GM12878 (cell line): ENCODE measurements around the gene NMT1. TPM values are rescaled to one million over a fixed set of nuclear protein-coding genes. Genes with fewer than 3 reads are reported as not detected.

ENCODE experiments used
- ATAC-seq: fragments of 200-7000 bp; cut with Tn5 transposase; 3 replicates; pipeline ENCODE4 v1.9.1; 2020; ENCODE audit warnings: mild to moderate bottlenecking, moderate library complexity
- BruUV-seq: library from RNA; stranded (reverse); fragments of 400-500 nt; replicated peaks from 2 replicates; lab custom pipeline; 2021; lab: Mats Ljungman, UMichigan
- CTCF ChIA-PET: fragments of 300-600 bp; sonication (Branson Sonifier 250); formaldehyde crosslinking; extraction: SDS; loops from one replicate; lab custom pipeline; 2021; ENCODE audit warnings: inconsistent platforms; lab: Yijun Ruan, JAX
- POLR2A ChIA-PET: fragments of 350-600 bp; formaldehyde crosslinking; extraction: SDS; loops from one replicate; lab custom pipeline; 2021; ENCODE audit warnings: inconsistent platforms; lab: Charles Lee
- RAD21 ChIA-PET: fragments of 300-600 bp; sonication (Branson Sonifier 250); formaldehyde crosslinking; loops from one replicate; lab custom pipeline; 2023; ENCODE audit warnings: antibody characterized with exemption; ENCODE audit not compliant: unreplicated experiment; lab: Charles Lee
- SMC1A ChIA-PET: fragments of 300-600 bp; sonication (Branson Sonifier 250); formaldehyde crosslinking; loops from one replicate; lab custom pipeline; 2023; ENCODE audit not compliant: unreplicated experiment, uncharacterized antibody; lab: Charles Lee
- DNase-seq: peaks from one replicate; pipeline ENCODE4 v3.0.0-alpha.2; 2011; ENCODE audit warnings: low read depth, low spot score
- FAIRE-seq: peaks from 3 replicates; lab custom pipeline; 2011; peaks lifted over from hg19 to GRCh38; lab: Jason Lieb, UNC
- H2AFZ ChIP-seq: 2 replicates; pipeline ENCODE4 v1.6.0; 2011; ENCODE audit warnings: low read depth, low read length, control low read depth; ENCODE audit not compliant: control insufficient read depth
- H3K27ac ChIP-seq: 2 replicates; pipeline ENCODE4 v1.5.1; 2011; ENCODE audit warnings: control low read depth; ENCODE audit not compliant: control insufficient read depth, insufficient read depth
- H3K27me3 ChIP-seq, 2 experiments: replicated peaks in 1 of 2; 2 replicates each; pipeline versions ENCODE4 v1.6.0 to v1.6.1; 2011; ENCODE audit warnings: low read length in 1 of 2; ENCODE audit not compliant: control insufficient read depth in 2 of 2, insufficient read depth in 2 of 2
- H3K36me3 ChIP-seq, 2 experiments: 2 replicates each; pipeline ENCODE4 v1.5.1; 2011; ENCODE audit warnings: low read length in 1 of 2; ENCODE audit not compliant: control insufficient read depth in 2 of 2, insufficient read depth in 2 of 2
- H3K4me1 ChIP-seq: 2 replicates; pipeline ENCODE4 v1.6.1; 2011; ENCODE audit warnings: mild to moderate bottlenecking, low read length, moderate library complexity, mixed read lengths; ENCODE audit not compliant: control insufficient read depth, insufficient read depth
- H3K4me2 ChIP-seq: 2 replicates; pipeline ENCODE4 v1.6.0; 2011; ENCODE audit warnings: control low read depth; ENCODE audit not compliant: control insufficient read depth, insufficient read depth
- H3K4me3 ChIP-seq: fragments of 200-600 bp; sonication (generic); 2 replicates; pipeline ENCODE4 v1.5.1; 2016
- H3K79me2 ChIP-seq: 2 replicates; pipeline ENCODE4 v1.6.0; 2011; ENCODE audit warnings: low read length; ENCODE audit not compliant: control insufficient read depth, insufficient read depth
- H3K9ac ChIP-seq: 2 replicates; pipeline ENCODE4 v1.8.0; 2011; ENCODE audit warnings: low read length, control low read depth, mixed read lengths; ENCODE audit not compliant: control insufficient read depth, insufficient read depth
- H3K9me3 ChIP-seq: replicated peaks from 3 replicates; pipeline ENCODE4 v1.5.1; 2011; ENCODE audit warnings: mild to moderate bottlenecking, low read length; ENCODE audit not compliant: control insufficient read depth, insufficient read depth
- H4K20me1 ChIP-seq: 2 replicates; pipeline ENCODE4 v1.6.0; 2011; ENCODE audit not compliant: control insufficient read depth, insufficient read depth
- ATF7 ChIP-seq: fragments of 450-650 bp; IDR thresholded peaks from 2 replicates; pipeline ENCODE4 v1.6.1; 2016; ENCODE audit warnings: low read depth, mild to moderate bottlenecking
- HDGF ChIP-seq: fragments of 450-650 bp; IDR thresholded peaks from 2 replicates; pipeline ENCODE4 v1.6.1; 2016; ENCODE audit warnings: antibody characterized with exemption
- MTA3 ChIP-seq: IDR thresholded peaks from 2 replicates; pipeline ENCODE4 v1.6.1; 2012; ENCODE audit warnings: low read length, inconsistent platforms, borderline replicate concordance
- SPI1 ChIP-seq: IDR thresholded peaks from 2 replicates; pipeline ENCODE4 v1.6.1; 2011; ENCODE audit warnings: low read depth, mild to moderate bottlenecking, low read length, moderate library complexity, borderline replicate concordance; ENCODE audit not compliant: insufficient read depth
- WGBS: methylation state at CpG from one replicate; pipeline ENCODE4 v1.1.6; 2016; ENCODE audit warnings: low lambda C conversion rate; ENCODE audit not compliant: insufficient replicate concordance, insufficient coverage; ENCODE audit errors: missing lambda C conversion rate; 5-methylcytosine and 5-hydroxymethylcytosine counted together
- in situ Hi-C: fragments of 300-500 bp; cut with MboI; formaldehyde crosslinking; loops from 9 replicates; pipeline ENCODE4 v1.14.3; 2018; ENCODE audit warnings: mixed read lengths
- intact Hi-C: fragments of 100-400 bp; cut with micrococcal nuclease; formaldehyde crosslinking; loops from one replicate; pipeline ENCODE4 v1.14.2; 2022; ENCODE audit not compliant: unreplicated experiment
- polyA plus RNA-seq, 11 experiments: library from polyadenylated mRNA; depleted of rRNA in 4 of 11; unstranded in 6 of 11; stranded (reverse) in 5 of 11; fragments of >200 nt; fragmentation: Nextera tagmentation in 4 of 11; fragmentation: Illumina TruSeq in 1 of 11; extraction: Ambion mirVana in 4 of 11; extraction: Trizol in 1 of 11; gene quantifications; 1 replicate in 1 of 11; 2 replicates in 10 of 11; pipeline versions ENCODE4 v1.2.1 to v1.2.3, GENCODE V29; 2011 to 2016; ENCODE audit warnings: inconsistent platforms in 2 of 11, missing spikeins in 2 of 11, low read depth in 1 of 11
- total RNA-seq, 4 experiments: library from RNA; depleted of rRNA in 3 of 4; stranded (reverse); fragments of >200 nt in 3 of 4; fragmentation: Illumina TruSeq in 1 of 4; extraction: Trizol in 1 of 4; gene quantifications; 2 replicates each; pipeline versions ENCODE4 v1.2.1 to v1.2.3, GENCODE V29; 2013 to 2021
- TF ChIP-seq, protein P1 (sequence below): IDR thresholded peaks from 2 replicates; pipeline ENCODE4 v1.6.1; 2011; ENCODE audit warnings: borderline replicate concordance, low read depth, mild to moderate bottlenecking, moderate library complexity, low read length; ENCODE audit not compliant: insufficient read depth, poor library complexity, severe bottlenecking
- TF ChIP-seq, protein P2 (sequence below): fragments of 450-650 bp; conservative IDR thresholded peaks from 2 replicates; pipeline ENCODE4 v1.6.1; 2017; ENCODE audit warnings: mild to moderate bottlenecking, moderate library complexity

The NMT1 gene
- total and polyA plus RNA-seq, 10 of the 15 experiments (the other 5 are each of a cell fraction or from before 2014, with no cell fraction given), result 96.7 to 395 (median 222) TPM

- RAD21 ChIA-PET, result no interaction called here
- no peak overlapping the region for H3K27ac ChIP-seq
- FAIRE-seq, result no peak
- H4K20me1 ChIP-seq, result no peaks in the 10 kb centered on the region
- no peak for DNase-seq
- POLR2A ChIA-PET, result interaction anchor here (0.6 kb wide), 1 partner anchor 29 kb away, joined by 4 read pairs; no protein-coding TSS in a partner anchor
- intact Hi-C loops (no loop called here), in situ Hi-C loops (loop anchor here (10.0 kb wide), 1 partner anchor 355 kb away; no protein-coding TSS in a partner anchor)
- no peak overlapping the region for H3K4me2 ChIP-seq
- TF ChIP-seq MTA3, result no peak
- TF ChIP-seq, protein P1, sequence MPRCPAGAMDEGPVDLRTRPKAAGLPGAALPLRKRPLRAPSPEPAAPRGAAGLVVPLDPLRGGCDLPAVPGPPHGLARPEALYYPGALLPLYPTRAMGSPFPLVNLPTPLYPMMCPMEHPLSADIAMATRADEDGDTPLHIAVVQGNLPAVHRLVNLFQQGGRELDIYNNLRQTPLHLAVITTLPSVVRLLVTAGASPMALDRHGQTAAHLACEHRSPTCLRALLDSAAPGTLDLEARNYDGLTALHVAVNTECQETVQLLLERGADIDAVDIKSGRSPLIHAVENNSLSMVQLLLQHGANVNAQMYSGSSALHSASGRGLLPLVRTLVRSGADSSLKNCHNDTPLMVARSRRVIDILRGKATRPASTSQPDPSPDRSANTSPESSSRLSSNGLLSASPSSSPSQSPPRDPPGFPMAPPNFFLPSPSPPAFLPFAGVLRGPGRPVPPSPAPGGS, result no peak
- TF ChIP-seq ATF7, result no peak
- no peak for TF ChIP-seq SPI1
- no peak for TF ChIP-seq HDGF
- TF ChIP-seq, protein P2, sequence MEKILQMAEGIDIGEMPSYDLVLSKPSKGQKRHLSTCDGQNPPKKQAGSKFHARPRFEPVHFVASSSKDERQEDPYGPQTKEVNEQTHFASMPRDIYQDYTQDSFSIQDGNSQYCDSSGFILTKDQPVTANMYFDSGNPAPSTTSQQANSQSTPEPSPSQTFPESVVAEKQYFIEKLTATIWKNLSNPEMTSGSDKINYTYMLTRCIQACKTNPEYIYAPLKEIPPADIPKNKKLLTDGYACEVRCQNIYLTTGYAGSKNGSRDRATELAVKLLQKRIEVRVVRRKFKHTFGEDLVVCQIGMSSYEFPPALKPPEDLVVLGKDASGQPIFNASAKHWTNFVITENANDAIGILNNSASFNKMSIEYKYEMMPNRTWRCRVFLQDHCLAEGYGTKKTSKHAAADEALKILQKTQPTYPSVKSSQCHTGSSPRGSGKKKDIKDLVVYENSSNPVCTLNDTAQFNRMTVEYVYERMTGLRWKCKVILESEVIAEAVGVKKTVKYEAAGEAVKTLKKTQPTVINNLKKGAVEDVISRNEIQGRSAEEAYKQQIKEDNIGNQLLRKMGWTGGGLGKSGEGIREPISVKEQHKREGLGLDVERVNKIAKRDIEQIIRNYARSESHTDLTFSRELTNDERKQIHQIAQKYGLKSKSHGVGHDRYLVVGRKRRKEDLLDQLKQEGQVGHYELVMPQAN, result no peak
- no peaks in the 10 kb centered on the region for H3K4me1 ChIP-seq
- no peaks in the 10 kb centered on the region for H3K36me3 ChIP-seq
- H3K9me3 ChIP-seq, result no peaks in the 10 kb centered on the region
- CTCF ChIA-PET, result interaction anchor here (1.1 to 9.4 kb wide), 5 partner anchors 18 to 210 kb away, joined by 3 to 82 read pairs (median 4); partner anchors contain the start of gene HEXIM1
- no peak overlapping the region for H2AFZ ChIP-seq
- WGBS, result 55% methylated on average over 13 of the region's 13 CpGs
- no peaks in the 10 kb centered on the region for H3K27me3 ChIP-seq
- no peaks in the 10 kb centered on the region for H3K79me2 ChIP-seq
- no TSS peak for BruUV-seq
- ATAC-seq, result no peak
- no peak overlapping the region for H3K4me3 ChIP-seq
- SMC1A ChIA-PET, result interaction anchor here (0.8 kb wide), 1 partner anchor 31 kb away, joined by 3 read pairs; no protein-coding TSS in a partner anchor
- no peak overlapping the region for H3K9ac ChIP-seq
Measured at GRCh38 chr17:45129940-45130680, 69.0 kb downstream of the NMT1 start.
